Measurements from ENCODE around the gene HS3ST3A1.

The HS3ST3A1 gene

GRCh38 chr17:13601776-13602551 lies at the start of gene HS3ST3A1:
Gene HS3ST3A1 (minus strand): TSS chr17:13601929. CDS start chr17:13601129, 800 bp downstream.
- no peak for DNase-seq

GRCh38 chr17:13650096-13650675 lies 48.5 kb upstream of the HS3ST3A1 start:
- DNase-seq: no peak

- DNase-seq: no peak
Measured at GRCh38 chr17:13647543-13648021, 45.9 kb upstream of the HS3ST3A1 start.

GRCh38 chr17:13646969-13647542 lies 45.3 kb upstream of the HS3ST3A1 start:
- no peak for DNase-seq

- no peak for DNase-seq
Measured at GRCh38 chr17:13646411-13646810, 44.7 kb upstream of the HS3ST3A1 start.

- no peak for DNase-seq
Measured at GRCh38 chr17:13643180-13643579, 41.5 kb upstream of the HS3ST3A1 start.

GRCh38 chr17:13642188-13642587 lies 40.5 kb upstream of the HS3ST3A1 start:
- DNase-seq: no peak

GRCh38 chr17:13640551-13640950 lies 38.8 kb upstream of the HS3ST3A1 start:
- no peak for DNase-seq

GRCh38 chr17:13638855-13639458 lies 37.2 kb upstream of the HS3ST3A1 start:
- no peak for DNase-seq

GRCh38 chr17:13636951-13637350 lies 35.2 kb upstream of the HS3ST3A1 start:
- no peak for DNase-seq

GRCh38 chr17:13635951-13636350 lies 34.2 kb upstream of the HS3ST3A1 start:
- DNase-seq: no peak

- DNase-seq: no peak
Measured at GRCh38 chr17:13634021-13634420, 32.3 kb upstream of the HS3ST3A1 start.

- DNase-seq: no peak
Measured at GRCh38 chr17:13631529-13631928, 29.8 kb upstream of the HS3ST3A1 start.

- no peak for DNase-seq
Measured at GRCh38 chr17:13626703-13627102, 25.0 kb upstream of the HS3ST3A1 start.

GRCh38 chr17:13619462-13619861 lies 17.7 kb upstream of the HS3ST3A1 start:
- no peak for DNase-seq

GRCh38 chr17:13616031-13616430 lies 14.3 kb upstream of the HS3ST3A1 start:
- no peak for DNase-seq

- no peak for DNase-seq
Measured at GRCh38 chr17:13609941-13610340, 8.2 kb upstream of the HS3ST3A1 start.

- DNase-seq: no peak
Measured at GRCh38 chr17:13601322-13601775, 380 bp downstream of the HS3ST3A1 start.

GRCh38 chr17:13600475-13601321 lies 1.0 kb downstream of the HS3ST3A1 start:
- DNase-seq: no peak

GRCh38 chr17:13599864-13600263 lies 1.9 kb downstream of the HS3ST3A1 start:
- no peak for DNase-seq

- no peak for DNase-seq
Measured at GRCh38 chr17:13599168-13599577, 2.6 kb downstream of the HS3ST3A1 start.

- no peak for DNase-seq
Measured at GRCh38 chr17:13598353-13599167, 3.2 kb downstream of the HS3ST3A1 start.
